Activated naive CD8-positive, alpha-beta T cell treated with anti-CD3 and anti-CD28 coated beads, Interleukin-2, amount 50 U/mL, for 24 hours (primary cell): ENCODE measurements around the gene GRM8.

Experiments used
- ATAC-seq: fragments of 150-1000 bp; cut with Tn5 transposase; one replicate; pipeline ENCODE4 v1.10.0; 2021
- DNase-seq: peaks from one replicate; pipeline ENCODE4 v3.0.0; 2021
- H3K27ac Mint-ChIP-seq: one replicate; pipeline ENCODE4 v1.8.0; 2021; ENCODE audit warnings: mild to moderate bottlenecking, mixed read lengths
- H3K27me3 Mint-ChIP-seq: one replicate; pipeline ENCODE4 v1.8.0; 2021; ENCODE audit warnings: mixed read lengths
- H3K36me3 Mint-ChIP-seq: one replicate; pipeline ENCODE4 v1.8.0; 2021; ENCODE audit warnings: low read depth, mixed read lengths
- H3K4me1 Mint-ChIP-seq: one replicate; pipeline ENCODE4 v1.8.0; 2021; ENCODE audit warnings: mixed read lengths
- H3K4me3 Mint-ChIP-seq: one replicate; pipeline ENCODE4 v1.8.0; 2021; ENCODE audit warnings: mild to moderate bottlenecking, moderate library complexity, mixed read lengths
- H3K9me3 Mint-ChIP-seq: one replicate; pipeline ENCODE4 v1.8.0; 2021; ENCODE audit warnings: mixed read lengths

Gene GRM8

GRCh38 chr7:127146746-127147536, 105.8 kb downstream of the GRM8 start:
- DNase-seq (no peak), ATAC-seq (no peak)
- no peaks in the 10 kb centered on the region for H3K4me1 Mint-ChIP-seq
- no peak overlapping the region for H3K27ac Mint-ChIP-seq
- no peak overlapping the region for H3K4me3 Mint-ChIP-seq
- no peaks in the 10 kb centered on the region for H3K36me3 Mint-ChIP-seq
- no peaks in the 10 kb centered on the region for H3K9me3 Mint-ChIP-seq
- H3K27me3 Mint-ChIP-seq, result no peaks in the 10 kb centered on the region

GRCh38 chr7:127137146-127137545, 115.6 kb downstream of the GRM8 start:
- Mint-ChIP-seq H3K27me3 (peaks cover 2% of the 10 kb centered on the region), H3K36me3 (no peaks in the 10 kb centered on the region), H3K9me3 (no peaks in the 10 kb centered on the region), H3K4me3 (no peak overlapping the region), H3K27ac (no peak overlapping the region), H3K4me1 (no peaks in the 10 kb centered on the region)
- DNase-seq, result no peak
- ATAC-seq, result no peak

- no peaks in the 10 kb centered on the region for H3K9me3 Mint-ChIP-seq
- no peak overlapping the region for H3K4me3 Mint-ChIP-seq
- H3K27me3 Mint-ChIP-seq, result peaks cover 2% of the 10 kb centered on the region
- ATAC-seq (no peak), DNase-seq (no peak)
- H3K4me1 Mint-ChIP-seq, result no peaks in the 10 kb centered on the region
- no peak overlapping the region for H3K27ac Mint-ChIP-seq
- H3K36me3 Mint-ChIP-seq, result no peaks in the 10 kb centered on the region
Measured at GRCh38 chr7:127135871-127136485, 116.8 kb downstream of the GRM8 start.

GRCh38 chr7:127123220-127123619, 129.5 kb downstream of the GRM8 start:
- Mint-ChIP-seq H3K36me3 (no peaks in the 10 kb centered on the region), H3K4me3 (no peak overlapping the region), H3K27me3 (peaks cover 8% of the 10 kb centered on the region), H3K27ac (no peak overlapping the region), H3K9me3 (no peaks in the 10 kb centered on the region), H3K4me1 (no peaks in the 10 kb centered on the region)
- no peak for ATAC-seq
- DNase-seq, result no peak

- Mint-ChIP-seq H3K4me3 (no peak overlapping the region), H3K27me3 (peaks cover 6% of the 10 kb centered on the region), H3K4me1 (no peaks in the 10 kb centered on the region), H3K9me3 (no peaks in the 10 kb centered on the region), H3K27ac (no peak overlapping the region), H3K36me3 (no peaks in the 10 kb centered on the region)
- ATAC-seq (no peak), DNase-seq (no peak)
Measured at GRCh38 chr7:127119517-127119916, 133.2 kb downstream of the GRM8 start.

- no peaks in the 10 kb centered on the region for H3K9me3 Mint-ChIP-seq
- no peak overlapping the region for H3K4me3 Mint-ChIP-seq
- H3K4me1 Mint-ChIP-seq, result no peaks in the 10 kb centered on the region
- DNase-seq (no peak), ATAC-seq (peak; percentile 54)
- no peaks in the 10 kb centered on the region for H3K36me3 Mint-ChIP-seq
- H3K27ac Mint-ChIP-seq, result no peak overlapping the region
- H3K27me3 Mint-ChIP-seq, result peaks cover 4% of the 10 kb centered on the region
Measured at GRCh38 chr7:127114742-127115265, 137.9 kb downstream of the GRM8 start.

GRCh38 chr7:127107601-127108007, 145.1 kb downstream of the GRM8 start:
- Mint-ChIP-seq H3K9me3 (peaks cover 9% of the 10 kb centered on the region), H3K36me3 (no peaks in the 10 kb centered on the region), H3K4me3 (no peak overlapping the region), H3K4me1 (no peaks in the 10 kb centered on the region), H3K27ac (no peak overlapping the region), H3K27me3 (peaks cover 9% of the 10 kb centered on the region)
- DNase-seq (peak; percentile 31), ATAC-seq (no peak)

GRCh38 chr7:127093340-127093739, 159.4 kb downstream of the GRM8 start:
- H3K9me3 Mint-ChIP-seq, result no peaks in the 10 kb centered on the region
- no peaks in the 10 kb centered on the region for H3K36me3 Mint-ChIP-seq
- no peaks in the 10 kb centered on the region for H3K4me1 Mint-ChIP-seq
- H3K27me3 Mint-ChIP-seq, result peaks cover 4% of the 10 kb centered on the region
- DNase-seq (no peak), ATAC-seq (no peak)
- no peak overlapping the region for H3K4me3 Mint-ChIP-seq
- H3K27ac Mint-ChIP-seq, result no peak overlapping the region

- Mint-ChIP-seq H3K36me3 (no peaks in the 10 kb centered on the region), H3K27me3 (peaks cover 4% of the 10 kb centered on the region), H3K4me3 (no peak overlapping the region), H3K9me3 (no peaks in the 10 kb centered on the region), H3K27ac (no peak overlapping the region), H3K4me1 (no peaks in the 10 kb centered on the region)
- no peak for ATAC-seq
- DNase-seq, result no peak
Measured at GRCh38 chr7:127091620-127092019, 161.1 kb downstream of the GRM8 start.

- H3K9me3 Mint-ChIP-seq, result no peaks in the 10 kb centered on the region
- H3K4me1 Mint-ChIP-seq, result no peaks in the 10 kb centered on the region
- no peak for DNase-seq
- no peak overlapping the region for H3K4me3 Mint-ChIP-seq
- H3K27ac Mint-ChIP-seq, result no peak overlapping the region
- ATAC-seq, result no peak
- H3K27me3 Mint-ChIP-seq, result peaks cover 4% of the 10 kb centered on the region
- H3K36me3 Mint-ChIP-seq, result no peaks in the 10 kb centered on the region
Measured at GRCh38 chr7:127089146-127089545, 163.6 kb downstream of the GRM8 start.

GRCh38 chr7:127081539-127081938, 171.2 kb downstream of the GRM8 start:
- Mint-ChIP-seq H3K4me3 (no peak overlapping the region), H3K27ac (no peak overlapping the region), H3K9me3 (no peaks in the 10 kb centered on the region), H3K36me3 (no peaks in the 10 kb centered on the region), H3K4me1 (no peaks in the 10 kb centered on the region), H3K27me3 (peaks cover 2% of the 10 kb centered on the region)
- DNase-seq (no peak), ATAC-seq (no peak)

GRCh38 chr7:127080576-127080975, 172.2 kb downstream of the GRM8 start:
- Mint-ChIP-seq H3K36me3 (no peaks in the 10 kb centered on the region), H3K27me3 (peaks cover 2% of the 10 kb centered on the region), H3K9me3 (no peaks in the 10 kb centered on the region), H3K27ac (no peak overlapping the region), H3K4me1 (no peaks in the 10 kb centered on the region), H3K4me3 (no peak overlapping the region)
- ATAC-seq, result no peak
- DNase-seq, result no peak

GRCh38 chr7:127066974-127067373, 185.8 kb downstream of the GRM8 start:
- H3K4me1 Mint-ChIP-seq, result no peaks in the 10 kb centered on the region

GRCh38 chr7:127059475-127059874, 193.3 kb downstream of the GRM8 start:
- Mint-ChIP-seq H3K9me3 (peaks cover 11% of the 10 kb centered on the region), H3K27ac (no peak overlapping the region), H3K4me1 (no peaks in the 10 kb centered on the region), H3K27me3 (peaks cover 6% of the 10 kb centered on the region), H3K4me3 (no peak overlapping the region), H3K36me3 (no peaks in the 10 kb centered on the region)
- DNase-seq (no peak), ATAC-seq (no peak)

More at GRCh38 chr7:127066974-127067373, 185.8 kb downstream of the GRM8 start:
- peaks cover 19% of the 10 kb centered on the region for H3K9me3 Mint-ChIP-seq
- no peak overlapping the region for H3K4me3 Mint-ChIP-seq
- no peak overlapping the region for H3K27ac Mint-ChIP-seq
- DNase-seq, result no peak
- H3K27me3 Mint-ChIP-seq, result peaks cover 6% of the 10 kb centered on the region
- no peak for ATAC-seq
- no peaks in the 10 kb centered on the region for H3K36me3 Mint-ChIP-seq

GRCh38 chr7:127057918-127058317, 194.8 kb downstream of the GRM8 start:
- no peaks in the 10 kb centered on the region for H3K9me3 Mint-ChIP-seq
- no peak overlapping the region for H3K4me3 Mint-ChIP-seq
- H3K4me1 Mint-ChIP-seq, result no peaks in the 10 kb centered on the region
- DNase-seq, result no peak
- H3K36me3 Mint-ChIP-seq, result no peaks in the 10 kb centered on the region
- H3K27me3 Mint-ChIP-seq, result peaks cover 6% of the 10 kb centered on the region
- H3K27ac Mint-ChIP-seq, result no peak overlapping the region
- ATAC-seq, result no peak
